ENCODE measurements around the gene SLC25A18. TPM values are rescaled to one million over a fixed set of nuclear protein-coding genes. Genes with fewer than 3 reads are reported as not detected.
"Not testable (repeated sequence)": the region's sequence is repeated elsewhere in the genome, so short reads cannot be mapped to it uniquely, and the experiment has no call there.

SLC25A18 gene, protein sequence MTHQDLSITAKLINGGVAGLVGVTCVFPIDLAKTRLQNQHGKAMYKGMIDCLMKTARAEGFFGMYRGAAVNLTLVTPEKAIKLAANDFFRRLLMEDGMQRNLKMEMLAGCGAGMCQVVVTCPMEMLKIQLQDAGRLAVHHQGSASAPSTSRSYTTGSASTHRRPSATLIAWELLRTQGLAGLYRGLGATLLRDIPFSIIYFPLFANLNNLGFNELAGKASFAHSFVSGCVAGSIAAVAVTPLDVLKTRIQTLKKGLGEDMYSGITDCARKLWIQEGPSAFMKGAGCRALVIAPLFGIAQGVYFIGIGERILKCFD
- not detected in 2 replicates for total RNA-seq

DNA sequence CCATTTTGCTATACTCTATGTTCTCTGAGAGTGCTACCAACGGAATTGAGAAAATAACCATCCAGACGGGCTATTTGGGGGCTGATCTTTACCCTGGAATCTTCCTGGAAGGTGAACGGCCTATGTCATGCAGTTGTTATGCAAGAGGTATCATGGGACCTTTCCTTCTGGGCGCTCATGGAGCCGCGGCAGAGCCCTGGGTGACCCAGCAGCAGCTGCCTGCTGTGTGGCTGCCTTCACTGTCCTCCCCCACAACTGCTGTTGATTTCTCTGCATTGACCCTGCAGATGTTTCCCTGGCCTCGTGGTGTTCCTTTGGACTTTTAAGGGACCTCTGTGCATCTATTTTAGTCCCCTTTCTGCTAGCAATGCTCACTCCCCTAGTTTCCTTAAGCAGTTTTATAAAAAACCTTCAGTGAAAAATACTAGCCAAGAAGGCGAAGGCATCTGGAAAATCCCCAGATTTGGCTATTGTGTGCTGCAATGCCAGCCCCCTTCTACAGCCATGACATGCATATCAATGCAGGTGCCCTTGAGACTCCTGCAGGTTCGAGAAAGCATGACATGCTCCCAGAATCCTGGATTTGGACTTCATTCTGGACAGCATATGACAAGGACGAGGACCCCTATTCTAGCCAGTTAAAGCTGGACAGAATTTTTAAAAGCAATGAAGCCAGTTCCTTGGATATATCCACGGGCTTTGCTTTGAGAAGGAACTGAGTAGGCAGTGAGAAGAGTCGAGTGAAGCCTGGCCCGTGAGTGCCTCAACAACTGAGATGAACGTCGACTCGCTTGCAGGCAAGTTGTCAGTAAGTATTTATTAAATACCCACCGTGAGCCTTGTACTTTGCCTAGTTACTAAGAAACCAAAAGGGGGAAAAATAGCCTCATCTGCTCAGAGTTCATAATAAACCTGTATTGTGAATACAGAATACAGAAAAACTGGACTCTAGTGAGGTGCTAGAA lies at the start of gene SLC25A18:
TSS of gene SLC25A18 (plus strand) at position 593 of the 965 bp plus-strand sequence. CDS start 16,447 bp downstream, outside the sequence.
- no peaks in the 10 kb centered on the region for H3K9me3 Mint-ChIP-seq
- intact Hi-C loops (cut with micrococcal nuclease) = no loop called here
- DNase-seq (ENCODE audit: low spot score) = no peak
- no peak within 1 kb of the TSS for H3K27ac Mint-ChIP-seq
- no peaks in the 10 kb centered on the region for H3K27me3 Mint-ChIP-seq (ENCODE audit: insufficient read depth)
- H3K36me3 Mint-ChIP-seq (ENCODE audit: low read depth) = no peaks in the 10 kb centered on the region
- H3K4me1 Mint-ChIP-seq (ENCODE audit: low read depth) = no peaks in the 10 kb centered on the region
- no peak within 1 kb of the TSS for H3K4me3 Mint-ChIP-seq

DNA sequence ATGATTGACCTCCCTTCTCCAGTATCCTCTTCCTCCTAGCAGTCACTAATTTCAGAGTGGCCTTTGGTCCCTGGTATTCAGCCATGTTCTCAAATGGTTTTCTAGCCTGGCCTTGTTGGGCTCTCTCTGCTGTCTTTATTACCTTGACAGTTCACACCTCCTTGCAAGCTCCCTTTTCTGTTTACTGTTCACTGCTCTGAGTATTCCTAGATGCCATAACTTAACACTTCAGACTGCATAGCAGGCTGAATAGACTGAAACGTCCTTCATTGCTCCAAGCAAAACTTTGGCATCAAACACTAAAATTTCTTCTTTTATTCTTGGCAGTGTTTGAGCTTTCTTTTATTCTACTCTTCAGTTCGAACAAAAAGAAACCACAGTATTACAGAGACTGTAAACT lies 49.7 kb upstream of the SLC25A18 start:
- Mint-ChIP-seq H3K27ac (no peak overlapping the region), H3K4me3 (no peak overlapping the region), H3K4me1 (ENCODE audit: low read depth) (no peaks in the 10 kb centered on the region), H3K9me3 (no peaks in the 10 kb centered on the region), H3K27me3 (ENCODE audit: insufficient read depth) (peaks cover 25% of the 10 kb centered on the region), H3K36me3 (ENCODE audit: low read depth) (no peaks in the 10 kb centered on the region)
- intact Hi-C loops (cut with micrococcal nuclease) = no loop called here
- no peak for DNase-seq (ENCODE audit: low spot score)

DNA sequence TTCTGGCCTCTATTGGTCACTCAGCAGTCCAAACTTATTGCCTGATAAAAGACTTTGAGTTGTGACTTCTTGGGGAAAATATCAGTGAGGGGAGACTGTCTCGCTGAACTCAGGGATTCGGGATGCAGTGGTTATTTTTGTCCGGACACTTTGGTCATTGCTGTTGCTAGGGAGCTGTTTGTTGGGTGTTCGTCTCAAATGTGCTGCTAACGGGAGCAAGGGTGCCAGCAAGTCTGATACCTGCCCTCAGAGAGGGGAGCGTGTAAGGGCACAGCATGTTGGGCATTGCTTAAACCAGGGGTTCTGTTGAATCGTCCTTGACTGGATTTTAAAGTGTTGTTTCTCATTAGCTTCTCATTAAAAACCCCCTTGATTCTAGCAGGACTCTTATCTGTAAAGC lies 49.2 kb upstream of the SLC25A18 start:
- intact Hi-C loops (cut with micrococcal nuclease) = no loop called here
- Mint-ChIP-seq H3K9me3 (no peaks in the 10 kb centered on the region), H3K36me3 (ENCODE audit: low read depth) (no peaks in the 10 kb centered on the region), H3K27ac (no peak overlapping the region), H3K4me3 (no peak overlapping the region), H3K4me1 (ENCODE audit: low read depth) (no peaks in the 10 kb centered on the region), H3K27me3 (ENCODE audit: insufficient read depth) (peaks cover 20% of the 10 kb centered on the region)
- DNase-seq (ENCODE audit: low spot score) = no peak

DNA sequence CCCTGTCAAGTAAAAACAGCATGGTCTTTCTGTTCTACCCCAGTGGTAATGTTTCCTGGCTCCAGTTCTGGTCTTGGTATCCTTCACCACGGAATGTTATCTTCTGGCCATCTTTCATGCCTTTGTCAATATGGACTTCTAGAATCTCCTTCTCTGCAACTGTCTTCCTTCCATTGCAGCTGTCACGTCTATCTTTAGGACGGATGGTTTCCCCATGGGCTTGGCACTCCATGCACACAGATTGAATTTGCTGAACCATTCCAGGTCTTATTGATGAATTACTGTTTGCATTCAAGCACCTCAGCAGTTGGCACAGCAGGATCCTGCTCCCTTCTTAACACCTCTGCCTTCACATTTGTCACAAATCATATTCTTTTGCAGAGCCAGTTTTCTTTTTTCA lies 44.9 kb upstream of the SLC25A18 start:
- no peaks in the 10 kb centered on the region for H3K36me3 Mint-ChIP-seq (ENCODE audit: low read depth)
- no peak overlapping the region for H3K27ac Mint-ChIP-seq
- intact Hi-C loops (cut with micrococcal nuclease) = no loop called here
- peaks cover 16% of the 10 kb centered on the region for H3K27me3 Mint-ChIP-seq (ENCODE audit: insufficient read depth)
- no peaks in the 10 kb centered on the region for H3K9me3 Mint-ChIP-seq
- H3K4me1 Mint-ChIP-seq (ENCODE audit: low read depth) = no peaks in the 10 kb centered on the region
- H3K4me3 Mint-ChIP-seq = no peak overlapping the region
- no peak for DNase-seq (ENCODE audit: low spot score)

DNA sequence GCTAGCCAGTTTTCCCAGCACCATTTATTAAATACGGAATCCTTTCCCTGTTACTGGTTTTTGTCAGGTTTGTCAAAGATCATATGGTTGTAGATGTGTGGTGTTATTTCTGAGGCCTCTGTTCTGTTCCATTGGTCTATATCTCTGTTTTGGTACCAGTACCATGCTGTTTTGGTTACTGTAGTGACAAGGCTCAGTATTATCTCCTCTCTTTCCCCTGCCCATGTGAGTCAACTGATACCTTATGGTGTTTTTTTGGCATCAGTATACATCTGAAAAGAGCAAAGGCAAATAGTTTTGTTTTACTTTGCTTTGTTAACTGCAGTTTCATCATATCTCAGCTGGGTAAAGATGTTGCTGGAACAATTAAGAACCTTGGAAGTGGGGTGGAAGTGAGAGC lies 41.3 kb upstream of the SLC25A18 start:
- H3K9me3 Mint-ChIP-seq; H3K4me1 Mint-ChIP-seq (ENCODE audit: low read depth); intact Hi-C loops (cut with micrococcal nuclease); H3K27ac Mint-ChIP-seq; H3K36me3 Mint-ChIP-seq (ENCODE audit: low read depth); H3K4me3 Mint-ChIP-seq; DNase-seq (ENCODE audit: low spot score): not testable (repeated sequence)
- H3K27me3 Mint-ChIP-seq (ENCODE audit: insufficient read depth) = peaks cover 10% of the 10 kb centered on the region

DNA sequence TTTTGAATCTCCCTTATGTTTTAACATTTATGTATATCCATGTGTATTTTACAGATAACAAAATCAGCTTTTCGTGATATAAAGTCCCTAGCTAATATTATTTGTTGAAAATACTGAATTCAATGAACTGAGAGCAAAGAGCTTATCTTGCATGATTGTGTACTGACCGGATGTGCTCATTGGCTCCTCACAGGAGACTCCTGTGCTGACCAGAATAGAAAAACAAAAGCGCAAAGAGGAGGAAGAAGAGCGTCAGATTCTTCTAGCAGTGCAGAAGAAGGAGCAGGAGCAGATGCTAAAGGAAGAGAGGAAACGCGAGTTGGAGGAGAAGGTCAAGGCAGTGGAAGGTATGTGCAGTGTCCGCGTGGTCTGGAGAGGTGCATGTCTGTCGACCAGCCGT lies 39.4 kb upstream of the SLC25A18 start:
- Mint-ChIP-seq H3K4me1 (ENCODE audit: low read depth) (peaks cover 6% of the 10 kb centered on the region), H3K36me3 (ENCODE audit: low read depth) (no peaks in the 10 kb centered on the region), H3K27me3 (ENCODE audit: insufficient read depth) (peaks cover 17% of the 10 kb centered on the region), H3K27ac (no peak overlapping the region), H3K4me3 (no peak overlapping the region), H3K9me3 (no peaks in the 10 kb centered on the region)
- intact Hi-C loops (cut with micrococcal nuclease) = no loop called here
- no peak for DNase-seq (ENCODE audit: low spot score)

DNA sequence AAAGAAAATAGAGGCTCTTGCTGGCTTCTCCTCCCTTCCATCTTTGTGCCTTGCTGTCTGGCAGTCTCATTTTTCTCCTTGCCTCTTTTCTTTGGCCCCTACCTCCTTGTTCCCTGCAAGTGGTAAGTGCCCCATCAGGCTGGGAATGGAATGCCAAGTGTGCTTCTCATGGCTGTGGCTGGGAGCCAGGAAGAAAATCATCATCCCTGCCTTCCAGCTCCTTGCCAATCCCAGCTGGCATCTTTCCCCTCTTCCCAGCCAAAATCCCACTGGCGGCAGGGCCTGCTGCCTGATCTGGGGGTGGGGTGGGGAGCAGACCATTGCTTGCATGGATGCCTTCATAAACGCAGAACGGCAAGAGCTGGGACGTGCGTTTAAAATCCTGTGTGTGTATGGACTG lies 27.0 kb upstream of the SLC25A18 start:
- peaks cover 4% of the 10 kb centered on the region for H3K27me3 Mint-ChIP-seq (ENCODE audit: insufficient read depth)
- no peak for DNase-seq (ENCODE audit: low spot score)
- H3K9me3 Mint-ChIP-seq = no peaks in the 10 kb centered on the region
- H3K4me3 Mint-ChIP-seq = no peak overlapping the region
- intact Hi-C loops (cut with micrococcal nuclease) = no loop called here
- H3K27ac Mint-ChIP-seq = no peak overlapping the region
- no peaks in the 10 kb centered on the region for H3K4me1 Mint-ChIP-seq (ENCODE audit: low read depth)
- H3K36me3 Mint-ChIP-seq (ENCODE audit: low read depth) = no peaks in the 10 kb centered on the region

DNA sequence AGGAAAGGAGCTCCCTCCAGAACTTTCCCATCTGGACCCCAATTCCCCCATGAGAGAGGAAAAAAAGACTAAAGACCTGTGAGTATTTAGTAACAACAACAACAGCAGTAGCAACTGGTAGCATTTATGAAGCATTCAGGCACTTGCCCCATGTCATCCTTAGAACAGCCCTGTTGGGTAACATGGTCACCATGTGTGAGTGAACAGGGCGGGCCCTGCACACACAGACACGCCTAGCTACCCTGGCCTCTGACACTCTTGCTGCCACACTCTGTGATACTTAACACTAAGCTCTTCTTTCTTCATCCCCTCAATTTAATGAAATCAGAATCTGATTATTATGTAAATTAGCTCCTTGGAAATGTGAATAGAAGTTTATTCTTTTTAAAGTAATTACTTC lies 26.1 kb upstream of the SLC25A18 start:
- no peak for DNase-seq (ENCODE audit: low spot score)
- Mint-ChIP-seq H3K27me3 (ENCODE audit: insufficient read depth) (peaks cover 4% of the 10 kb centered on the region), H3K4me3 (no peak overlapping the region), H3K4me1 (ENCODE audit: low read depth) (no peaks in the 10 kb centered on the region), H3K9me3 (no peaks in the 10 kb centered on the region), H3K27ac (no peak overlapping the region), H3K36me3 (ENCODE audit: low read depth) (no peaks in the 10 kb centered on the region)
- intact Hi-C loops (cut with micrococcal nuclease) = no loop called here

DNA sequence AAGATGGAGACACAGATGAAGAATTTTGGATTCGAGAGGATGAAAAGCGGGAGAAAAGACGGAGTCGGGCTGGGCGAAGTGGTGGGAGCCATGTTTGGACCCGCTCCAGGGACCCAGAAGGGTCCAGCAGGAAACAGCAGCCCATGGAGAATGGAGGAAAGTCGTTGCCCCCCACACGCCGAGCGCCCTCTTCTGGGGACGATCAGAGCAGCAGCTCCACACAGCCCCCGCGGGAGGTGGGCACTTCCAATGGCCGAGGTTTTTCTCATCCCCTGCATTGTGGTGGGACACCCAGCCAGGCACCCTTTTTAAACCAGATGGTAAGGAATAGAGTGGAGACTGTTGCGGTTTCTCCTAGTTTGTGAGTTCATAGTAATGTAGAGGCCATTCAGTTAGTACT lies 22.8 kb upstream of the SLC25A18 start:
- Mint-ChIP-seq H3K4me3 (no peak overlapping the region), H3K27me3 (ENCODE audit: insufficient read depth) (peaks cover 4% of the 10 kb centered on the region), H3K4me1 (ENCODE audit: low read depth) (no peaks in the 10 kb centered on the region), H3K27ac (no peak overlapping the region), H3K9me3 (no peaks in the 10 kb centered on the region), H3K36me3 (ENCODE audit: low read depth) (no peaks in the 10 kb centered on the region)
- intact Hi-C loops (cut with micrococcal nuclease) = no loop called here
- DNase-seq (ENCODE audit: low spot score) = no peak

DNA sequence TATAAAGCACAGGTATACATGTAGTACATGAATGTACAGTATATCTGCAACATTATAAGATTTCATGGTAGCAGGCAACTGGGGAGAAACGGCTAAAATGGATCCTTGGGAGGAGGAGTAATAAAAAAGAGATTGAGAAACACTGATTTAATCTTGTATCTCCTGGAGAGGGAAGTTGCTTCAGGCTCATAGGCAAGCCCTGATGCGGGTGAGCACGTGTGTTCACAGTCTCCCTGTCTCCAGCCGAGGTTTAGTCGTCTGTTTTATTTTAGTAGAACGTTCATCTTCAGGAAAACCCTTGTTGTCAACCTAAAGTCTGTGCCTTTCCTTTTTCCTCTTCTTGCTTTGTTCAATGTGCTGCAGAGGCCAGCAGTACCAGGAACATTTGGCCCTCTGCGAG lies 21.8 kb upstream of the SLC25A18 start:
- Mint-ChIP-seq H3K4me3 (no peak overlapping the region), H3K36me3 (ENCODE audit: low read depth) (no peaks in the 10 kb centered on the region), H3K9me3 (no peaks in the 10 kb centered on the region), H3K27ac (no peak overlapping the region), H3K4me1 (ENCODE audit: low read depth) (no peaks in the 10 kb centered on the region), H3K27me3 (ENCODE audit: insufficient read depth) (peaks cover 4% of the 10 kb centered on the region)
- intact Hi-C loops (cut with micrococcal nuclease) = no loop called here
- no peak for DNase-seq (ENCODE audit: low spot score)

DNA sequence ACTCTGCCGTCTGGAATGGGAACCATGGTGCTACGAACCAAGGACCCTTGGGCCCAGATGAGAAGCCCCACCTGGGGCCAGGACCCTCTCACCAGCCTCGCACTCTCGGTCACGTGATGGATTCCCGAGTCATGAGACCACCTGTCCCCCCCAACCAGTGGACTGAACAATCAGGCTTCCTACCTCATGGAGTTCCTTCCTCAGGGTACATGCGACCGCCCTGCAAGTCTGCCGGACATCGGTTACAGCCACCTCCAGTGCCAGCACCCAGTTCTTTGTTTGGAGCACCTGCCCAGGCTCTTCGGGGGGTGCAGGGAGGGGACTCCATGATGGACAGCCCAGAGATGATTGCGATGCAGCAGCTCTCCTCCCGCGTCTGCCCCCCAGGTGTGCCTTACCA lies 20.8 kb upstream of the SLC25A18 start:
- no peaks in the 10 kb centered on the region for H3K4me1 Mint-ChIP-seq (ENCODE audit: low read depth)
- H3K27me3 Mint-ChIP-seq (ENCODE audit: insufficient read depth) = peaks cover 2% of the 10 kb centered on the region
- no peaks in the 10 kb centered on the region for H3K9me3 Mint-ChIP-seq

DNA sequence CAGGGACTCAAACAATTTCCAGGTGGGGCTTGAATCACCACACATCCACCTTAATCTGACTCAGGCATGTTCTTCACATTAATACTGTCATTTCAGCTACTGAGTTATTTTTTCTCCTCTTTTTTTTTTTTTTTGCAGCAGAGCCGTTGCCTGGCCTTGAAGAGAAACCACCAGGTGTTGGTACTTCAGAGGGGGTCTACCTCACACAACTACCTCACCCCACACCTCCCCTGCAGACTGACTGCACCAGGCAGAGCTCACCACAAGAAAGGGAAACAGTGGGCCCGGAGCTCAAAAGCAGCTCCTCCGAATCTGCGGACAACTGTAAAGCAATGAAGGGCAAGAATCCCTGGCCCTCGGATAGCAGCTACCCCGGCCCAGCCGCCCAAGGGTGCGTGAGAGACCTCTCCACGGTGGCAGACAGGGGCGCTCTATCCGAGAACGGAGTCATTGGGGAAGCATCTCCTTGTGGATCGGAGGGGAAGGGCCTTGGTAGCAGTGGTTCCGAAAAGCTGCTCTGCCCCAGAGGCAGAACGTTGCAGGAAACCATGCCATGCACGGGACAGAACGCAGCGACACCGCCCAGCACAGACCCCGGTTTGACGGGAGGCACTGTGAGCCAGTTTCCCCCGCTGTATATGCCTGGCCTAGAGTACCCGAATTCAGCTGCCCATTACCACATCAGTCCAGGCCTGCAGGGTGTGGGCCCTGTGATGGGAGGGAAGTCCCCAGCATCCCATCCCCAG lies 15.1 kb upstream of the SLC25A18 start:
- Mint-ChIP-seq H3K27ac (no peak overlapping the region), H3K4me1 (ENCODE audit: low read depth) (no peaks in the 10 kb centered on the region), H3K4me3 (no peak overlapping the region), H3K9me3 (no peaks in the 10 kb centered on the region), H3K36me3 (ENCODE audit: low read depth) (no peaks in the 10 kb centered on the region), H3K27me3 (ENCODE audit: insufficient read depth) (peaks cover 3% of the 10 kb centered on the region)
- intact Hi-C loops (cut with micrococcal nuclease) = no loop called here
- no peak for DNase-seq (ENCODE audit: low spot score)

More for the DNA sequence above, 20.8 kb upstream of the SLC25A18 start:
- H3K4me3 Mint-ChIP-seq = no peak overlapping the region
- intact Hi-C loops (cut with micrococcal nuclease) = no loop called here
- H3K27ac Mint-ChIP-seq = no peak overlapping the region
- DNase-seq (ENCODE audit: low spot score) = no peak
- H3K36me3 Mint-ChIP-seq (ENCODE audit: low read depth) = no peaks in the 10 kb centered on the region

DNA sequence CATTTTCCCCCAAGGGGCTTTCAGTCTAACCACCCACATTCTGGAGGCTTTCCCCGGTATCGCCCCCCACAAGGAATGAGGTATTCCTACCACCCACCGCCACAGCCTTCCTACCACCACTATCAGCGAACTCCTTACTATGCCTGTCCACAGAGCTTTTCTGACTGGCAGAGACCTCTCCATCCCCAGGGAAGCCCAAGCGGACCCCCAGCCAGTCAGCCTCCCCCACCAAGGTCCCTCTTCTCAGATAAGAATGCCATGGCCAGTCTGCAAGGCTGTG lies 14.6 kb upstream of the SLC25A18 start:
- H3K36me3 Mint-ChIP-seq (ENCODE audit: low read depth) = no peaks in the 10 kb centered on the region
- H3K27ac Mint-ChIP-seq = no peak overlapping the region
- H3K4me3 Mint-ChIP-seq = no peak overlapping the region
- H3K27me3 Mint-ChIP-seq (ENCODE audit: insufficient read depth) = peaks cover 3% of the 10 kb centered on the region
- no peak for DNase-seq (ENCODE audit: low spot score)
- no peaks in the 10 kb centered on the region for H3K9me3 Mint-ChIP-seq
- H3K4me1 Mint-ChIP-seq (ENCODE audit: low read depth) = no peaks in the 10 kb centered on the region
- intact Hi-C loops (cut with micrococcal nuclease) = no loop called here
